Fibroblast of the aortic adventitia (primary cell): Measurements from ENCODE around the gene SPATA13. TPM values are rescaled to one million over a fixed set of nuclear protein-coding genes. Genes with fewer than 3 reads are reported as not detected.

Experiments
- DNase-seq: peaks from one replicate; pipeline ENCODE4 v3.0.0-alpha.2; 2010; ENCODE audit warnings: low read depth
- H3K4me3 ChIP-seq: 2 replicates; pipeline ENCODE4 v1.5.1; 2011; ENCODE audit warnings: low read depth, mild to moderate bottlenecking, control low read depth, low read length, moderate library complexity
- CTCF ChIP-seq: IDR thresholded peaks from 2 replicates; pipeline ENCODE4 v1.5.1; 2011; ENCODE audit warnings: mild to moderate bottlenecking, low read length, control low read depth, inconsistent platforms; ENCODE audit not compliant: insufficient read depth
- total RNA-seq: library from RNA; depleted of rRNA; stranded (reverse); fragments of >200 nt; gene quantifications from 2 replicates; pipeline ENCODE4 v1.2.3, GENCODE V29; 2012; ENCODE audit warnings: low replicate concordance

Gene SPATA13
- total RNA-seq, 1 donor = 12.2 TPM

GRCh38 chr13:24261566-24261965 is 101.0 kb downstream of the SPATA13 start:
- TF ChIP-seq CTCF = no peak
- no peak overlapping the region for H3K4me3 ChIP-seq
- no peak for DNase-seq

GRCh38 chr13:24263632-24264031 is 103.1 kb downstream of the SPATA13 start:
- no peak for TF ChIP-seq CTCF
- DNase-seq = peak; percentile 45

GRCh38 chr13:24264976-24265375 is 104.5 kb downstream of the SPATA13 start:
- no peak for DNase-seq
- H3K4me3 ChIP-seq = no peak overlapping the region
- no peak for TF ChIP-seq CTCF

More at GRCh38 chr13:24263632-24264031, 103.1 kb downstream of the SPATA13 start:
- H3K4me3 ChIP-seq = no peak overlapping the region

GRCh38 chr13:24265453-24265852 is 104.9 kb downstream of the SPATA13 start:
- no peak overlapping the region for H3K4me3 ChIP-seq
- TF ChIP-seq CTCF = no peak
- no peak for DNase-seq

GRCh38 chr13:24267274-24267673 is 106.8 kb downstream of the SPATA13 start:
- H3K4me3 ChIP-seq = peak overlapping the region; percentile 48
- no peak for TF ChIP-seq CTCF
- peak; percentile 65 for DNase-seq

GRCh38 chr13:24267801-24268200 is 107.3 kb downstream of the SPATA13 start:
- peak overlapping the region; percentile 48 for H3K4me3 ChIP-seq
- no peak for TF ChIP-seq CTCF
- DNase-seq = no peak

GRCh38 chr13:24269821-24270220 is 109.3 kb downstream of the SPATA13 start:
- H3K4me3 ChIP-seq = no peak overlapping the region
- no peak for DNase-seq
- TF ChIP-seq CTCF = no peak
